ENCODE measurements around the gene PIP5K1B. TPM values are rescaled to one million over a fixed set of nuclear protein-coding genes. Genes with fewer than 3 reads are reported as not detected.

The PIP5K1B gene
- total RNA-seq, 1 experiment from 2014 or later = 5.2 TPM

DNA sequence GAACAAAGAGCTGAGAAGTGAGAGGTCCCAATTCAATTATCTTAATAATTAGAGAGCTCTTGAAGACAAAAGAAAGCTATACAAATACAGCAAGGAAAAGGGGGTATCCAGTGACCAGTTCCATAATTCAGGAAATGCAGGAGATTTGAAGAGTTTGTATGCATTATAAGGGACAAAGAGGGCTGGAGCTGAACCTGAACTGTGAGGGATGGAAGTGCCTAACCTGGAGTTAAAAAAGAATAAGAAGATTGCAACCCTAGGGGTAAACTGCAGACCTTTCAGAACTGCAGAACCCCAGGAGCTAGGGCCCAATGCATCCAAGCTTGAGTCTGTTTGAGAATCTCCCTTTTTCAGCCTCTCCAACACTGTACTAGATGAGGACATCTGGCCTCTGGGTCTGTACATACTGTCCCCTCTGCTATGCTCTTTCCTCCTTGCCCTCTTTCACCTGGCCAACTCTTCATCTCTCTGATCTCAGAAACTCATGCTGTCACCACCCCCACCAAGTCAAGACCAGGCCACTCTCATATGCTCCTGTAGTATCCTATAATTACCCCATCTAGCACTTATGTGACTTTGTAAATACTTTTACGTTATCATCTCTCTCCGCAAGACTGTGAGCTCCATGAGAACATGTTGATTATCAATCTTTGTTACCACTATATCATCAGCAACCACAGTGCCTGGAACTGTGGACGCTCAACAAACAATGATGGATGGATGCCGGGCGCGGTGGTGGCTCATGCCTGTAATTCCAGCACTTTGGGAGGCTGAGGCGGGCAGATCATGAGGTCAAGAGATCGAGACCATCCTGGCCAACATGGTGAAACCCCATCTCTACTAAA lies 315.5 kb downstream of the PIP5K1B start:
- H3K36me3 Mint-ChIP-seq = no peaks in the 10 kb centered on the region
- H3K4me3 Mint-ChIP-seq = no peak overlapping the region
- POLR2A ChIA-PET = no interaction called here
- ATAC-seq (no peak), DNase-seq (ENCODE audit: low spot score) (no peak)
- H3K27ac Mint-ChIP-seq = no peak overlapping the region
- peaks cover 33% of the 10 kb centered on the region for H3K4me1 Mint-ChIP-seq
- CTCF ChIA-PET = no interaction called here
- no peaks in the 10 kb centered on the region for H3K27me3 Mint-ChIP-seq (ENCODE audit: low read depth)
- H3K9me3 Mint-ChIP-seq = no peaks in the 10 kb centered on the region
- TF ChIP-seq, protein P1, sequence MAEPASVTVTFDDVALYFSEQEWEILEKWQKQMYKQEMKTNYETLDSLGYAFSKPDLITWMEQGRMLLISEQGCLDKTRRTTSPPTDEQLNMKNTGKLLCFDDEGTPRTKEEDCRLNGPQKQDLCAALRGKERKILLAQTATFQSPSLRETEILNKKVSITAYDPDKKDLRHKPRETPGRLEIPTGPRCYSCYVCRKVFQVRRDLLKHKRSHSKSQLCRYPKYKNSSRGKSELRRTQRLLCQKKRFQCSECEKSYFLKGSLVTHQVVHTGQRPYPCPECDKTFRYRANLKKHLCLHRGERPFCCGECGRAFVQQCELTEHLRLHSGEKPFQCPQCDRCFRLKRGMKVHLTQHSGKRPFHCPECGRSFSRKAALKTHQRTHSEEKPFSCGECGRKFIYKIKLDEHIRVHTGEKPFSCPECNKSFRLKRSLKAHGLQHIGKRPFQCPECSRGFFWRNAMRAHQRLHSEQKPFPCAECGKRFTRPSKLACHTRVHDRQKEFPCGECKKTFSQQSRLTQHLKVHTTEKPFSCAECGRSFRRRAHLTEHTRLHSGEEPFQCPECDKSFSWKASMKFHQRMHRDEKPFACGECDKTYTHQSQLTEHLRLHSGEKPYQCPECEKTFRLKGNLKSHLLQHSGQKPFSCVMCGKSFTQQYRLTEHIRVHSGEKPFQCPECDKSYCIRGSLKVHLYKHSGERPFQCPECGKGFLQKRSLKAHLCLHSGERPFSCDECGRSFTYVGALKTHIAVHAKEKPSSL (CRISPR knock-in tag; conservative IDR thresholded peaks at IDR 0.05) = no peak
- TF ChIP-seq, protein P2, sequence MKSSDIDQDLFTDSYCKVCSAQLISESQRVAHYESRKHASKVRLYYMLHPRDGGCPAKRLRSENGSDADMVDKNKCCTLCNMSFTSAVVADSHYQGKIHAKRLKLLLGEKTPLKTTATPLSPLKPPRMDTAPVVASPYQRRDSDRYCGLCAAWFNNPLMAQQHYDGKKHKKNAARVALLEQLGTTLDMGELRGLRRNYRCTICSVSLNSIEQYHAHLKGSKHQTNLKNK (CRISPR knock-in tag; IDR thresholded peaks at IDR 0.05) = no peak
- TF ChIP-seq SP1 (CRISPR knock-in tag; conservative IDR thresholded peaks at IDR 0.05) (no peak), ESRRA (CRISPR knock-in tag; IDR thresholded peaks at IDR 0.05; ENCODE audit: borderline replicate concordance) (no peak), NFYB (CRISPR knock-in tag; conservative IDR thresholded peaks at IDR 0.05; ENCODE audit: low read depth) (no peak), ZNF232 (CRISPR knock-in tag; IDR thresholded peaks at IDR 0.05) (no peak), FOXP1 (CRISPR knock-in tag; IDR thresholded peaks at IDR 0.05; ENCODE audit: borderline replicate concordance) (no peak), MYBL2 (CRISPR knock-in tag; IDR thresholded peaks at IDR 0.05) (no peak), ZNF396 (CRISPR knock-in tag; IDR thresholded peaks at IDR 0.05; ENCODE audit: borderline replicate concordance) (no peak), SMAD4 (CRISPR knock-in tag; IDR thresholded peaks at IDR 0.05) (no peak), NR1H2 (CRISPR knock-in tag; IDR thresholded peaks at IDR 0.05) (no peak)
- TF ChIP-seq, protein P3, sequence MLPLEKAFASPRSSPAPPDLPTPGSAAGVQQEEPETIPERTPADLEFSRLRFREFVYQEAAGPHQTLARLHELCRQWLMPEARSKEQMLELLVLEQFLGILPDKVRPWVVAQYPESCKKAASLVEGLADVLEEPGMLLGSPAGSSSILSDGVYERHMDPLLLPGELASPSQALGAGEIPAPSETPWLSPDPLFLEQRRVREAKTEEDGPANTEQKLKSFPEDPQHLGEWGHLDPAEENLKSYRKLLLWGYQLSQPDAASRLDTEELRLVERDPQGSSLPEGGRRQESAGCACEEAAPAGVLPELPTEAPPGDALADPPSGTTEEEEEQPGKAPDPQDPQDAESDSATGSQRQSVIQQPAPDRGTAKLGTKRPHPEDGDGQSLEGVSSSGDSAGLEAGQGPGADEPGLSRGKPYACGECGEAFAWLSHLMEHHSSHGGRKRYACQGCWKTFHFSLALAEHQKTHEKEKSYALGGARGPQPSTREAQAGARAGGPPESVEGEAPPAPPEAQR (CRISPR knock-in tag; IDR thresholded peaks at IDR 0.05) = no peak
- TF ChIP-seq, protein P4, sequence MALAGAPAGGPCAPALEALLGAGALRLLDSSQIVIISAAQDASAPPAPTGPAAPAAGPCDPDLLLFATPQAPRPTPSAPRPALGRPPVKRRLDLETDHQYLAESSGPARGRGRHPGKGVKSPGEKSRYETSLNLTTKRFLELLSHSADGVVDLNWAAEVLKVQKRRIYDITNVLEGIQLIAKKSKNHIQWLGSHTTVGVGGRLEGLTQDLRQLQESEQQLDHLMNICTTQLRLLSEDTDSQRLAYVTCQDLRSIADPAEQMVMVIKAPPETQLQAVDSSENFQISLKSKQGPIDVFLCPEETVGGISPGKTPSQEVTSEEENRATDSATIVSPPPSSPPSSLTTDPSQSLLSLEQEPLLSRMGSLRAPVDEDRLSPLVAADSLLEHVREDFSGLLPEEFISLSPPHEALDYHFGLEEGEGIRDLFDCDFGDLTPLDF (CRISPR knock-in tag; IDR thresholded peaks at IDR 0.05) = no peak
- TF ChIP-seq, protein P5, sequence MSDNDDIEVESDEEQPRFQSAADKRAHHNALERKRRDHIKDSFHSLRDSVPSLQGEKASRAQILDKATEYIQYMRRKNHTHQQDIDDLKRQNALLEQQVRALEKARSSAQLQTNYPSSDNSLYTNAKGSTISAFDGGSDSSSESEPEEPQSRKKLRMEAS (CRISPR knock-in tag; IDR thresholded peaks at IDR 0.05) = no peak

DNA sequence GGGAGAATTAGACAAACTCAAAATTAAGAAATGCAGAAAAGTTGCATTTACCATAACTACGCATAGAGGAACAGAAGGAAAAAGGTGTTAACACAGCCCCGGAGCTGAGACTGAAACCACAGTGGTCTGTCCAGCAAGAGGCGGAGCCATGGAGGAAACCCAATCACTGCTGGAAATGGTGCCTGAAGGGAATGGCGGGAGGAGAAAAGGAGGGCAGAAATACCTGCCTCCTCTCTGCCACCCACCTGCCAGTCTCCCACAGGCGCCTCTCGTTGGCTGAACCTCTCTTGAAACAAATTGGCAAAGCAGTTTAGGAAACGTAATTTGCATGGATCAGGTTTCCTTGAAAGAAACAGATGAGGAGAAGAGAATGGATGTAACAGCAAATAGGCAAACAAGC lies 318.6 kb downstream of the PIP5K1B start:
- Mint-ChIP-seq H3K27ac (peak overlapping the region; percentile 21; the same call in 1 of the 2 replicates), H3K4me1 (peaks cover 23% of the 10 kb centered on the region), H3K36me3 (no peaks in the 10 kb centered on the region), H3K27me3 (ENCODE audit: low read depth) (no peaks in the 10 kb centered on the region), H3K4me3 (no peak overlapping the region), H3K9me3 (no peaks in the 10 kb centered on the region)
- POLR2A ChIA-PET = no interaction called here
- ATAC-seq (peak; percentile 83), DNase-seq (ENCODE audit: low spot score) (no peak)
- CTCF ChIA-PET = interaction anchor here (0.8 to 1.3 kb wide), 5 partner anchors 12 to 456 kb away, joined by 3 to 6 read pairs (median 4); partner anchors contain the start of gene FXN
- TF ChIP-seq ELF4 (CRISPR knock-in tag; IDR thresholded peaks at IDR 0.05; ENCODE audit: low read depth) = no peak
- TF ChIP-seq NFATC4 (CRISPR knock-in tag; IDR thresholded peaks at IDR 0.05) = no peak
- TF ChIP-seq NFYB (CRISPR knock-in tag; conservative IDR thresholded peaks at IDR 0.05; ENCODE audit: low read depth) = no peak
- TF ChIP-seq, protein P6, sequence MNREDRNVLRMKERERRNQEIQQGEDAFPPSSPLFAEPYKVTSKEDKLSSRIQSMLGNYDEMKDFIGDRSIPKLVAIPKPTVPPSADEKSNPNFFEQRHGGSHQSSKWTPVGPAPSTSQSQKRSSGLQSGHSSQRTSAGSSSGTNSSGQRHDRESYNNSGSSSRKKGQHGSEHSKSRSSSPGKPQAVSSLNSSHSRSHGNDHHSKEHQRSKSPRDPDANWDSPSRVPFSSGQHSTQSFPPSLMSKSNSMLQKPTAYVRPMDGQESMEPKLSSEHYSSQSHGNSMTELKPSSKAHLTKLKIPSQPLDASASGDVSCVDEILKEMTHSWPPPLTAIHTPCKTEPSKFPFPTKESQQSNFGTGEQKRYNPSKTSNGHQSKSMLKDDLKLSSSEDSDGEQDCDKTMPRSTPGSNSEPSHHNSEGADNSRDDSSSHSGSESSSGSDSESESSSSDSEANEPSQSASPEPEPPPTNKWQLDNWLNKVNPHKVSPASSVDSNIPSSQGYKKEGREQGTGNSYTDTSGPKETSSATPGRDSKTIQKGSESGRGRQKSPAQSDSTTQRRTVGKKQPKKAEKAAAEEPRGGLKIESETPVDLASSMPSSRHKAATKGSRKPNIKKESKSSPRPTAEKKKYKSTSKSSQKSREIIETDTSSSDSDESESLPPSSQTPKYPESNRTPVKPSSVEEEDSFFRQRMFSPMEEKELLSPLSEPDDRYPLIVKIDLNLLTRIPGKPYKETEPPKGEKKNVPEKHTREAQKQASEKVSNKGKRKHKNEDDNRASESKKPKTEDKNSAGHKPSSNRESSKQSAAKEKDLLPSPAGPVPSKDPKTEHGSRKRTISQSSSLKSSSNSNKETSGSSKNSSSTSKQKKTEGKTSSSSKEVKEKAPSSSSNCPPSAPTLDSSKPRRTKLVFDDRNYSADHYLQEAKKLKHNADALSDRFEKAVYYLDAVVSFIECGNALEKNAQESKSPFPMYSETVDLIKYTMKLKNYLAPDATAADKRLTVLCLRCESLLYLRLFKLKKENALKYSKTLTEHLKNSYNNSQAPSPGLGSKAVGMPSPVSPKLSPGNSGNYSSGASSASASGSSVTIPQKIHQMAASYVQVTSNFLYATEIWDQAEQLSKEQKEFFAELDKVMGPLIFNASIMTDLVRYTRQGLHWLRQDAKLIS (CRISPR knock-in tag; IDR thresholded peaks at IDR 0.05; ENCODE audit: borderline replicate concordance) = no peak
- no peak for TF ChIP-seq ZNF219 (CRISPR knock-in tag; IDR thresholded peaks at IDR 0.05; ENCODE audit: borderline replicate concordance)
- TF ChIP-seq, protein P7, sequence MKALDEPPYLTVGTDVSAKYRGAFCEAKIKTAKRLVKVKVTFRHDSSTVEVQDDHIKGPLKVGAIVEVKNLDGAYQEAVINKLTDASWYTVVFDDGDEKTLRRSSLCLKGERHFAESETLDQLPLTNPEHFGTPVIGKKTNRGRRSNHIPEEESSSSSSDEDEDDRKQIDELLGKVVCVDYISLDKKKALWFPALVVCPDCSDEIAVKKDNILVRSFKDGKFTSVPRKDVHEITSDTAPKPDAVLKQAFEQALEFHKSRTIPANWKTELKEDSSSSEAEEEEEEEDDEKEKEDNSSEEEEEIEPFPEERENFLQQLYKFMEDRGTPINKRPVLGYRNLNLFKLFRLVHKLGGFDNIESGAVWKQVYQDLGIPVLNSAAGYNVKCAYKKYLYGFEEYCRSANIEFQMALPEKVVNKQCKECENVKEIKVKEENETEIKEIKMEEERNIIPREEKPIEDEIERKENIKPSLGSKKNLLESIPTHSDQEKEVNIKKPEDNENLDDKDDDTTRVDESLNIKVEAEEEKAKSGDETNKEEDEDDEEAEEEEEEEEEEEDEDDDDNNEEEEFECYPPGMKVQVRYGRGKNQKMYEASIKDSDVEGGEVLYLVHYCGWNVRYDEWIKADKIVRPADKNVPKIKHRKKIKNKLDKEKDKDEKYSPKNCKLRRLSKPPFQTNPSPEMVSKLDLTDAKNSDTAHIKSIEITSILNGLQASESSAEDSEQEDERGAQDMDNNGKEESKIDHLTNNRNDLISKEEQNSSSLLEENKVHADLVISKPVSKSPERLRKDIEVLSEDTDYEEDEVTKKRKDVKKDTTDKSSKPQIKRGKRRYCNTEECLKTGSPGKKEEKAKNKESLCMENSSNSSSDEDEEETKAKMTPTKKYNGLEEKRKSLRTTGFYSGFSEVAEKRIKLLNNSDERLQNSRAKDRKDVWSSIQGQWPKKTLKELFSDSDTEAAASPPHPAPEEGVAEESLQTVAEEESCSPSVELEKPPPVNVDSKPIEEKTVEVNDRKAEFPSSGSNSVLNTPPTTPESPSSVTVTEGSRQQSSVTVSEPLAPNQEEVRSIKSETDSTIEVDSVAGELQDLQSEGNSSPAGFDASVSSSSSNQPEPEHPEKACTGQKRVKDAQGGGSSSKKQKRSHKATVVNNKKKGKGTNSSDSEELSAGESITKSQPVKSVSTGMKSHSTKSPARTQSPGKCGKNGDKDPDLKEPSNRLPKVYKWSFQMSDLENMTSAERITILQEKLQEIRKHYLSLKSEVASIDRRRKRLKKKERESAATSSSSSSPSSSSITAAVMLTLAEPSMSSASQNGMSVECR (CRISPR knock-in tag; IDR thresholded peaks at IDR 0.05; ENCODE audit: borderline replicate concordance) = no peak
- TF ChIP-seq GTF2I (CRISPR knock-in tag; conservative IDR thresholded peaks at IDR 0.05) = no peak

All from WTC11 (cell line).